ENCODE data around the gene ASB16. TPM values are rescaled to one million over a fixed set of nuclear protein-coding genes. Genes with fewer than 3 reads are reported as not detected.
A peak's percentile ranks its signal among the peaks of the same experiment; 100 is the strongest.

ASB16 gene
- total RNA-seq, result 0.14 to 0.16 TPM in 2 of 3 replicates, not detected in the other

- Mint-ChIP-seq H3K4me3 (no peak within 1 kb of the TSS), H3K27me3 (ENCODE audit: low read depth) (no peaks in the 10 kb centered on the region), H3K27ac (no peak within 1 kb of the TSS), H3K36me3 (peaks cover 3% of the 10 kb centered on the region), H3K4me1 (peaks cover 9% of the 10 kb centered on the region), H3K9me3 (no peaks in the 10 kb centered on the region)
- no peak for TF ChIP-seq CTCF (IDR thresholded peaks at IDR 0.05; ENCODE audit: unreplicated experiment)
- no peak for DNase-seq (ENCODE audit: low spot score in 2 of 2, unreplicated experiment in 2 of 2)
Observed at GRCh38 chr17:44170499-44171201, at the start of gene ASB16. ASB16 (plus strand) TSS chr17:44170704; CDS start chr17:44170790, 86 bp downstream.

- DNase-seq (ENCODE audit: low spot score in 2 of 2, unreplicated experiment in 2 of 2), result no peak
- no peaks in the 10 kb centered on the region for H3K36me3 Mint-ChIP-seq
- H3K27me3 Mint-ChIP-seq (ENCODE audit: low read depth), result no peaks in the 10 kb centered on the region
- no peak for TF ChIP-seq CTCF (IDR thresholded peaks at IDR 0.05; ENCODE audit: unreplicated experiment)
- peaks cover 21% of the 10 kb centered on the region for H3K4me1 Mint-ChIP-seq
- H3K4me3 Mint-ChIP-seq, result peak overlapping the region; percentile 94
- H3K27ac Mint-ChIP-seq, result peak overlapping the region; percentile 16
- no peaks in the 10 kb centered on the region for H3K9me3 Mint-ChIP-seq
Observed at GRCh38 chr17:44120851-44121605, 49.5 kb upstream of the ASB16 start.

GRCh38 chr17:44121997-44122815 is 48.3 kb upstream of the ASB16 start:
- Mint-ChIP-seq H3K4me1 (peaks cover 21% of the 10 kb centered on the region), H3K27ac (no peak overlapping the region), H3K36me3 (no peaks in the 10 kb centered on the region), H3K27me3 (ENCODE audit: low read depth) (no peaks in the 10 kb centered on the region), H3K4me3 (peak overlapping the region; percentile 94), H3K9me3 (no peaks in the 10 kb centered on the region)
- TF ChIP-seq CTCF (IDR thresholded peaks at IDR 0.05; ENCODE audit: unreplicated experiment), result no peak
- DNase-seq (ENCODE audit: low spot score in 2 of 2, unreplicated experiment in 2 of 2), result no peak

- DNase-seq (ENCODE audit: low spot score in 2 of 2, unreplicated experiment in 2 of 2), result no peak
- H3K9me3 Mint-ChIP-seq, result no peaks in the 10 kb centered on the region
- peak overlapping the region; percentile 48 for H3K27ac Mint-ChIP-seq
- peak overlapping the region; percentile 94 for H3K4me3 Mint-ChIP-seq
- peaks cover 21% of the 10 kb centered on the region for H3K4me1 Mint-ChIP-seq
- no peaks in the 10 kb centered on the region for H3K27me3 Mint-ChIP-seq (ENCODE audit: low read depth)
- no peak for TF ChIP-seq CTCF (IDR thresholded peaks at IDR 0.05; ENCODE audit: unreplicated experiment)
- no peaks in the 10 kb centered on the region for H3K36me3 Mint-ChIP-seq
Observed at GRCh38 chr17:44122816-44123355, 47.6 kb upstream of the ASB16 start.

GRCh38 chr17:44123356-44124117 is 47.0 kb upstream of the ASB16 start, which contains the start of gene HDAC5:
HDAC5 (minus strand) TSS chr17:44123641; CDS start chr17:44117515, 6,126 bp downstream.
- H3K36me3 Mint-ChIP-seq, result no peaks in the 10 kb centered on the region
- peaks cover 21% of the 10 kb centered on the region for H3K4me1 Mint-ChIP-seq
- H3K9me3 Mint-ChIP-seq, result no peaks in the 10 kb centered on the region
- peak within 1 kb of the TSS; percentile 94 for H3K27ac Mint-ChIP-seq
- H3K27me3 Mint-ChIP-seq (ENCODE audit: low read depth), result no peaks in the 10 kb centered on the region
- TF ChIP-seq CTCF (IDR thresholded peaks at IDR 0.05; ENCODE audit: unreplicated experiment), result no peak
- peak within 1 kb of the TSS; percentile 94 for H3K4me3 Mint-ChIP-seq
- peak; percentile 90 to 92 for DNase-seq (ENCODE audit: low spot score in 2 of 2, unreplicated experiment in 2 of 2)
